Superior temporal gyrus (tissue), 1 donor: Measurements from ENCODE around the gene CD99L2.

Experiments used
- DNase-seq: peaks from one replicate; pipeline ENCODE4 v3.0.0-alpha.2; 2016; ENCODE audit errors: extremely low spot score

Gene CD99L2, protein sequence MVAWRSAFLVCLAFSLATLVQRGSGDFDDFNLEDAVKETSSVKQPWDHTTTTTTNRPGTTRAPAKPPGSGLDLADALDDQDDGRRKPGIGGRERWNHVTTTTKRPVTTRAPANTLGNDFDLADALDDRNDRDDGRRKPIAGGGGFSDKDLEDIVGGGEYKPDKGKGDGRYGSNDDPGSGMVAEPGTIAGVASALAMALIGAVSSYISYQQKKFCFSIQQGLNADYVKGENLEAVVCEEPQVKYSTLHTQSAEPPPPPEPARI

DNA sequence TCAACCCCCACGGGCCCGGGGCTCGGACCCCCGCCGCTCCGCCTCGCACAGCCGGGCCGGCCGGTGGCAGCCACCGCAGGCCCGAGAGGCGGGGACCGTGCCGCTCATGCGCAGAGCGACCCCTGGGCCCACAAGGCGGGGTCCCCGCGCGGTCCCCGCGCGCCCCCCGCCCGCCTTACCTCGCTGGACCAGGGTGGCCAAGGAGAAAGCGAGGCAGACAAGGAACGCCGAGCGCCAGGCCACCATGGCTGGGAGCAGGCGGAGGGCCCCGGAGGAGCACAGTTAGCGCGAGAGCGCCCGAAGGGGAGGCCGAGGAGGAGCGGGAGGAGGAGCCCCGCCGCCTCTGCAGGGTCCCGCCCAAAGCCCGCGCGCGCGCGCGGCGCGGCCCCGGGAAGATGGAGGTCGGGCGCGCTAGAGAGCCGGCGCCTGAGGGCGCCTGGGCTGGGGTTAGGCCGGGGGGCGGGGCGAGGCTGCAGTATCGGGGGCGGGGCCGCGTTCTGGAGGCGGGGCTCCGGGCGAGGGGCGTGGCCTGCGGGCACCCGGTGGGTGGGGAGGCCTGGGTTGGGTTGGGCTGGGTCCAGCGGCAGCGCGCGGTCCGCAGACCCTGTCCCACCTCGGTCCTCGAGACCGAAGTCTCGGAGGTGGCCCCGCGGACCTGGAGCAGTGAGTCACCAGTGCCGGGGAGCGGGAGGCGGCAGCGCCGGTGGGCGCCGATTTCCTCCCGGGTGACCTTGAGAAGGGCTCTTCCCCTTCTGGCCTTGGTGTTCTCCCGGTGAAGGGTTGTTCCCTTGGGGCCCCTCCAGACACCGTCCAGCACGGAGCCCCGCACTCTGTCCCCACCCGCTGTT, at the start of gene CD99L2:
CD99L2 (minus strand) TSS at position 326 of the 848 bp plus-strand sequence; CDS start at position 246, 80 bp downstream.
- DNase-seq, result peak; percentile 72

DNA sequence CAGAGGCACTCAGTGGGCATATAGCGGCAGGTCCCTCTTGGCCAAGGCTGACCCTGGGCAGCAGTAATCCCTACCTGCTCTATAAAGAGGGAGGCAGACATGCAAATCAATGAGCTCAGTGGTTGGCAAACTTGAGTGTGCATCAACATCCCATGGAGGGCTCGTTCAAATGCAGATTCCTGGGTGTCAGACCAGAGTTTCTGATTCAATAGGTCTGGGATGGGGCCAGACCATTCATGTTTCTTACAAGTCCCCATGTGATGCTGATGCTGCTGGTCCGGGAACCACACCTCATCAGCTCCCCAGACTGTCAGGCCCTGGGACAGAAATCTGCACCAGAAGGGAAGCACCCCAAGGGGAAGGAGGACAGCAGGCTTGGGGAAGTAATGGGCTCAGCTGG, 45.8 kb upstream of the CD99L2 start:
- DNase-seq, result no peak

DNA sequence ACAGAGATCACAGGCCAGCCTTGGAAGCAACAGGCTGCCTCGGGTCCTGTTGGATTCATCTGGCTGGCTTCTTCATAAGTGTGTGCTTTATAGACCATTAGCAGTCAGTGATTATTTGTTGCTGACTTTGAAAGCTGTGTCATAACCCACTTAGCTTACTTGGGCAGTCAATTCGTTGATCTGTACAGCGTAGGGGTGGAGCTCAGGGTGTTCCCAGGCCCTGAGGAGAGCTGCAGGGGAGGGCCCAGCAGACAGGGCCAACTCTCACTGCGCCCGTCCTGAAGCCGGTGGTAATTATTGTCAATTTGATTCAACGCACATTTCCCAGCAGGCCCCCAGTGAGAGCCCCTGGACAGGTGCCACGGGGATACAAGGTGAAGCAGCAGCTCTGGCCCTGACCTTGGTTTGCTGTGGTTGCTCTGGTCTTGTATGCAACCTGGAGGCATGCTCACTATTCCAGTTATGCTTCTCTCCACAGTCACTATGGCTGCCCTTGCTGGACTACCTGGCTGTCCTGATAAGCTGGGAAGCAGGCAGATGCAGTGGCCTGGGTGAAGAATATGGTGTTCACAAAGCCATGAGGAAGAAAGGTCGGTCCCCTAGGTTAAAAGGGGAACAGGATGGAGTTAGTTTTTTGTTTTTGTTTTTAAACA, 44.6 kb upstream of the CD99L2 start:
- DNase-seq, result no peak

DNA sequence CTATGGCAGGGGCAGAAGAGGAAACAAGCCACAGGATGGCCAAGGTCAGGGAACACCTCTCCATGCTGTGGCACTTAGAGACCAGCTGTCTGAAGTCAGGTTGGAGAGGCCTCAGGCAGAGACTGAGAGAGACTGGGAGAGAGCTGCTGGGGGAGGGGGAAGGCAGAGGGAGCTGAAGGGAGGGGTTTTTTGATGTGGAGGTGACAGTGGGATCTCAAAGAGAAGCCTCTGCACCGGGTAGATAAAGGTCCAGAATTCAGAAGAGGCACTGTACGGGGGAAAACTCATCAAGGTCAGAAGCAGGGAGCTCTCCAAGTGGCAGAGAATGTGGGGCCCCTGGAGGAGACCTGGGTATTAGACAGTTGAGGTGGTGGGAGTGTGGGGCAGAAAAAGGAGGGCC, 43.1 kb upstream of the CD99L2 start:
- DNase-seq, result no peak

DNA sequence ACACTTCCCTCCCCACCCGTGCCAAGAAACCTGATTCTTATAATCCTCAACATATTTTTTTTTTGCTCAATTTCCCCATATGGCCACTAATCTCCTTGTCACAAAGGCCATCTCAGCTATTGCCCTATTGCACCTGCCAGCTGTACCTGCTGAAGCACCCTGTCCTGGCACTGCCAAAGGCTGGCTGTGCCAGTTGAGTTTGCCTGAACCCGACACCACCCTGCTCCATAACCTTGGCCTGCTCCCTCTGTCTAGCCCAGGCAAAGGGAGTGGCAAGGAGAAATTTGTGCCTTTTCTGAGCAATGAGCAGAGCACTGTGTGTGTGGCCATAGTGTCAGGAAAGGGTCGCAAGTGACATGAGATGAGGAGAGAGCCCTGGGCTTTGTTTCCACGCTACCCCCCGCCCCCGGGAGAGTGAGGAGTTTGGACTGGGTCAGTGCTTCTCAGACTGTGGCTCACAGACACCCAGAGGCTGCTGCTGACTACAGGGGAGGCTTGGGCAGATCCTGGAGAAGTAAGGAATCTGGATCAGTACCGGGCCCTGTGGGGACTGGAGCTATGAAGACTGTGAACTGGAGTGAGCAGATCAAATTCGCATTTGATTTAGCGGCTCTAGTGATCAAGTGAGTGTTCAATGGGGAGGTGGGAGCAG, 42.5 kb upstream of the CD99L2 start:
- DNase-seq, result no peak

DNA sequence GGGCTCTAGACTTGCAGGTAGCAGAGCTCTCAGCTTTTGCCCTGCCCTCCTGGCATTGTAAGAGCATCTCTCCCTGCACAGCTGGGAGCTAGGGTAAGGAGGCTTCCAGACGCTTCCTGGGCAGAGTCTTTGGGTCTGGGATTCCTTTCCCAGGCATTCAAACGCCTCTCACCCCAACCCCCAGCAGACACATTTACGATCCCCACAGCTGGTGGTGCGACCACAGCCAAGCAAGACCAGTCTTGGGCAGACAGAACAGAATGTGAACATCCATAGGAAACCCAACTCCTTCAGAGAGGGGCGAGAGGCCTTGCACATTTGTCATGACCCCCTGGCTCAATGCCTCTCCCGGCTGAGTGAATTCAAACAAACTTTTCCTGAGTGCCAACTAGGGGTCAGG, 38.1 kb upstream of the CD99L2 start:
- no peak for DNase-seq

DNA sequence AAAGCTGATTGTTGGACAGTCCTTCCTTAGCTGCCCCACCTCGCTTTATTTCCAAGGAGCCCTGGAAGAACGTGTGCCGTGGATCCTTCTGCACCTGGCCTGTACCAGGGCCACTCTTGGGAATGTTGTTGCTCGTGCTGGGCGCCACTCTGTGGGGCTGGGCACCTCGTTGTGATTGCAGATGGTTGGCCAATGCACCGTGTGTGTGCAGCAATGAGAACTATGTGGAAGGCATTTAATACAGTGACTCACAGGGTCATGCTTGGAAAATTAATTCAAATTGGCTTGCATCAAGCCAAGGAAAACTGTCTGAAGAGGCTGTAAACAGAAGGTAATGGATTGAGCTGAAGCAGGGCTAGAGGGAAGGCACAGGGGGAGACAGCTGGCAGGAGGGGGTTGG, 37.0 kb upstream of the CD99L2 start:
- DNase-seq, result no peak

DNA sequence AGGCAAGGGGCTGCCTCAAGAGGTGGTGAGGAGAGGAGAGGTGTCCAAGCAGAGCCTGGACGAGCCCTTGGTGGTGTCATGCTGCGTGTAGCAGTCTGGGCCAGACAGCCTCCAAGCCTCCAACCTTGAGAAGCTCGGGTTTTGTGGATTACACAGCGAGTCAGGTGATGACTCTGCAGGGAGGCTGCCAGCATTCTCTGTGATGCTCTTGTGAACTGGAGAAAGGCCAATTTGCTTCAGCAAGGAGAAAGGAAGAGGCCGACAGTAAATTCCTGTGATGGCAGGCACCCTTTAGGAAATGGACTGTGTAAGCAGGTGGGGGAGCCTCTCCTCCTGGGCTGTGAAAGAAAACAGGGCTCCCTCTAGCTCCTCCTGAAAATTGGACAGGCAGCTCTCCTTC, 36.0 kb upstream of the CD99L2 start:
- DNase-seq, result peak; percentile 6

DNA sequence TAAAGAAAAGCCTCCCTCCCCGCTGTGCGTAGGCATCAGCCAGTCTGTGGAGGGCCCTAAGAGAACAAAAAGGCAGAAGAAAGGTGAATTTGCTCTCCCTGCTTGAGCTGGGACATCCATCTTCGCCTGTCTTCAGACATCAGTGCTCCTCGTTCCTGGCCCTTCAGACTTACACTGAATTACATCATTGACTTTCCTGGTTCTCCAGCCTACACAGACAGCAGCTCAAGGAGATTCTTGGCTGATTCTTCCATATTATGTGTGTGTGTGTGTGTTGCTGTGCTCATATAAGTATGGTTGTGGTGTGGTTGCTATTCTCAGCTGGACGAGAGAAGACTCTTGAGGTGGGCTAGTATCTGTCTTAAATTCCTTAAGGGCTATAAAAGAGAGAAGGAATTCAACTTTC, 35.5 kb upstream of the CD99L2 start:
- no peak for DNase-seq

DNA sequence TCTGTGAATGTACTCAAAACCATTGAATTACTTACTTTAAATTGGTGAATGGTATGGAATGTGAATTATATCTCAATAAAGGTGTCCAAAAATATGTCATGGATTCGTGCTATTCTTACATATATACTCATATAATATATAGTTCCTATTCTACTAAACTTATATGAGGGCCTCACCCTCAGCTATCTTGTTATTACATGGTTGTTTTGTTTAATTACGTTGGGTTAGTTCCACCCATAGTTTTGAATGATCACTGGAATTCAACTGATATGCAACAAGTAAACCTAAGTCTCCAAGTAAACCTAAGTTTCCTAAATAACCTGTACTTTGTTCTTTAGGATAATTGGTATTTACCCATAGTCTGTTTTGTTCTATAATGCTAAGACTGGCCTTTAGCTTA, 30.6 kb upstream of the CD99L2 start:
- no peak for DNase-seq

DNA sequence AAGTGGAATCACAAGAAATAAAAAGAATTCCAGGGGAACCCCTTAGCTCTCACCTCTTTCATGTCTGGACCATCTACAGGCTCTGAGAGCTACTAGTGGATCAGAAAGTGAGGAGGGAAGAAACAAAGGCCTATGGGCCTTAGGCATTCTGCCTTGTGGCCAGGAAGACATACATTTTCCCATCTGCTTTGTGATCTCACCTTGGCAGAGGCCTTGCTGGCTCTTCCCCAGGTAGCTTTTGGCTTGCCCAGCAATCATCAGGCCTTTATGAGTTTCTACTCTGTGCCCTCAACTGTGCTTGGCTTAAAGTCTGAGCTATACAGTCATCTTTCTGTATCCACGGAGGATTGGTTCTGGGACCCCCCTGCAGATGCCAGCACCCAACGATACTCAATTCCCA, 28.3 kb upstream of the CD99L2 start:
- no peak for DNase-seq

DNA sequence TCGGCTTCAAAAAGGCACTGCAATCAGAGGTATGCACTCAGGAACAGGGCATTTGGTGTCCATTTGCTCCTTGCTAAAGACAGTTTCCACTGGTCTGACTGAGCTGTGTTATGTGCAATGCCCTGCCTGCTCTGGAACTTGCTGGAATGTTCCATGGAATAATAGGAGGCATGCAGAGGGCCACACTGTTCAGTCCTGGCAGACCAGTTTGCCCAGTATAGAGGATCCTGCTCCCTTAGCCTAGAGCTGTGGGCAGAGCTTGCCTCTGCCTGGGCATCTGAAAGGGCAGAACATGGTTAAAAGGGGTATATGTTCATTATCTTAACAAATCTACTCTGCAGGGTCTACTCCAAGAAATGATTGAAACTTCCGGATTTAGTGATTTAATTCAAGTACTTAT, 27.8 kb upstream of the CD99L2 start:
- DNase-seq, result no peak

DNA sequence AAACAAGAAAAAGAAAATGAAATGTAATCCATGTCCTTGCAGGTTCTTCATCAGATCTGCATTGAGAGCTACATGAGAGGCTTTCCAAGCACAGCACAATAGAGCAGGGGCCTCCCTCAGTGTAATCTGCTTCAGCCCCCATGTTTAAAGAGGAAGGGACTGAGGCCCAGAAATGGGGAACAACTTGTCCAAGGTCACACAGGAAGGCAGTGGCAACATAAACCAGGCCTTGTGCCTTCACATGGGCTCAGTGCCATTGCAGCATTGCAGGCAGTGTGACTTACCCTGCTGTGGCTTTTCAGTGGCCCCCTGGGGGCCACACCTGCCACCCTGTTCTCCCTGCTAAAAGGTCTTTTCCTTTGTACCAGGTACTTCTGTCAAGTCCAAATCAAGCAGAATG, 20.9 kb upstream of the CD99L2 start:
- DNase-seq, result no peak

DNA sequence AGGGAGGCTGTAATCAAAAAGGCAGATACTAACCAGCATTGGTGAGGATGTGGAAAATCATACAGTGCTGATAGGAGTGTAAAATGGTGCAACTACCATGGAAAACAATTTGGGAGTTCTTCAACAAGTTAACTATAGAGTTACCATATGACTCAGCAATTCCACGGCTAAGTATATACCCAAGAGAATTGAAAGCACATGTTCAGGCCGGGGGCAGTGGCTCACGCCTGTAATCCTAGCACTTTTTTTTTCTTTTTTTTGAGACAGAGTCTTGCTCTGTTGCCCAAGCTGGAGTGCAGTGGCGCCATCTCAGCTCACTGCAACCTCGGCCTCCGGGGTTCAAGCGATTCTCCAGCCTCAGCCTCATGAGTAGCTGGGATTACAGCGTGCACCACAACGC, 15.0 kb upstream of the CD99L2 start:
- no peak for DNase-seq

DNA sequence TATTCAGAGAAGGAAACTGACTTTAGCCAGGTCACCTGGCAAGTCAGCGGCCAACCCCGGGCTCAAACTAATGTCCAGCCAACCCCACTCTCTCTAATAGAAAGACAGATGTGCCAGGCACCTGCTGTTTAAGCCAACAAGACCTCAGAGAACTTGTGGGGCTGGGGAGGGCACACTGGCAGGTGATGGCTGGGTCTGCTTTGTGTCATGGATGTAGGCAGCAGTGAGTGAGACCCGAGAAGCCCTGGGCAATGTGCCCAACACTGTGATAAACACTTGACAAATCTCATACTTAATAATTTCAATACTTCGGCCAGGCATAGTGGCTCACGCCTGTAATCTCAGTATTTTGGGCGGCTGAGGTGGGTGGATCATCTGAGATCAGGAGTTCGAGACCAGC, 9.0 kb upstream of the CD99L2 start:
- no peak for DNase-seq

DNA sequence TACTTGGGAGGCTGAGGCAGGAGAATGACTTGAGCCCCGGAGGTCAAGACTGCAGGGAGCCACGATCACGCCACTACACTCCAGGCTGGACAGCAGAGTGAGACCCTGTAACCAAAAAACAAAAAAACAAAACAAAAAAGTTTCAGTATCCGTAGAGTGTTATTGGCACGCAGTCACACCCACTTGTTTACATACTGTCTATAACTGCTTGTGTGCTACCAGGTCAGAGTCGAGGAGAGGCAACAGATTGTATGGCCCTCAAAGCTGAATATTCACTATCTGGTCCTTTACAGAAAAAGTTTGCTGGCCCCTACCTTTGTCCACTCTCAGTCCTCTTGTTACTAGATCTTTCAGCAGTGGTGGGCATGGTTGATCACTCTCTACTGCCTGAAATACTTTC, 8.2 kb upstream of the CD99L2 start:
- no peak for DNase-seq

DNA sequence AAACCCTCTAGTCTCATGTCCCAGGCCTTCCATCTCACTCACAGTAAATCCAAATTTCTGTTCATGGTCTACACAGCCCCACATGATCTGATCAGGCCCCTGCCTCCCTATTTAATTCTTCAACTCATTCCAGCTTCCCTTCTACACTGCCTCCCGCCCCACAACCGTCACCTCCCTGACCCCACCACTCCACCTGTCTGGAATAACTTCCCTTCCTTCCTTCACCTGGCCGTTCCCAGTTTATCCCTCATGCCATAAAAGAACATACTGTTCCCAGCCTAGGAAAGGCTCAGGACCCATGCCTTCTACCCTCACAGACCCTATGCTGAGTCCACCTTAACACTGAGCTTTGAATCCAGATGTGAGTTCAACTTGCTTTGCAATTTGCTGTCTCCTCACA, 6.8 kb upstream of the CD99L2 start:
- DNase-seq, result no peak

DNA sequence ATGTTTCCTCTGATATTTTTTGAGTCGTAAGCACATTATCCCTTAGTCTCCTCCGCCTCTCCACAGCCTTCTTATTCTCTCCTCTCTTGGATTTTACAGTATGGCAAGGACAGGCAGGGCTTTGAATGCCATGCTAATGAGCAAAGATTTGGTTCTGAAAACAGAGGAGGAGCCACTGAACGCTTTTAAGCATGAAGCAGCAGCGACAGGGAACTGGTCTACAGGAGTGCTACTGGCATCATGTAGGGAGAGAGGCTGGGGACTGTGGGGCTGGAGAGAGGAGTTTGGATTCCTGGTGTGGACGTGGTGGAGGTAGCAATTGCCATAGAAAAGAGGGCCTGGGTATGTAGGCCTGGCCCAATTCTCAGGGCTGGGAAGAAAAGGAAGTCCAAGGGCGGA, 4.6 kb upstream of the CD99L2 start:
- no peak for DNase-seq

DNA sequence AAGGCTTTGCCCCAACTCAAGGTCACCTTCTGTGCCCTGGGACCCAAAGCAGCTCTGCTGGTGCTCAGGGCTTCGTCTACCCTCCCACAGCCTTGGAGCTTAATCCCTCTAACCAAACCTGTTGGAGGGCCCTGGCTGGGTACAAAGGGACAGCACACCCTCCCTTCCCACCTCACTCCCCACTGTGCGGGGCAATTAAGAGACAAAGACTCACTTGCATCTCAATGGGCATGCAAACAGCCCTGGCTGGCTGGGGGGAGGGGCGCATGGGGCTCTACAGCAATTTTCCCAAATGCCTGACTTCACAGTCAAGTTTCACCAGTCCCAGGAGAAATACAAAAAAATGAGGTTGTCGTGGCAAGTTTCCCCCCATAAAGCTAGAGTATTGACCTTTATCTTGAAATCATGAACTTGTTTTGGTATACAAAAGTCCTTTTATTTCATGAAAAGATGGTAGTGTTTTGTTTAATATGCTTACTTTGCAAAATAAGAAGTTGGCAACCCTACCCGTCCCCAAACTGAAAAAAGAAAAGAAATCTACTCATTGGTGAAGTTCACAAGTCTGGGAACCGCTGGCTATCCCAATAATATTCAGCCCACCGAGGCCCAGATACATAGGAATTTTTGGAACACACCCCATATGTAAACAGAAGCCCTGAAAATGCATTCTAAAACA, 4.1 kb upstream of the CD99L2 start:
- DNase-seq, result no peak

DNA sequence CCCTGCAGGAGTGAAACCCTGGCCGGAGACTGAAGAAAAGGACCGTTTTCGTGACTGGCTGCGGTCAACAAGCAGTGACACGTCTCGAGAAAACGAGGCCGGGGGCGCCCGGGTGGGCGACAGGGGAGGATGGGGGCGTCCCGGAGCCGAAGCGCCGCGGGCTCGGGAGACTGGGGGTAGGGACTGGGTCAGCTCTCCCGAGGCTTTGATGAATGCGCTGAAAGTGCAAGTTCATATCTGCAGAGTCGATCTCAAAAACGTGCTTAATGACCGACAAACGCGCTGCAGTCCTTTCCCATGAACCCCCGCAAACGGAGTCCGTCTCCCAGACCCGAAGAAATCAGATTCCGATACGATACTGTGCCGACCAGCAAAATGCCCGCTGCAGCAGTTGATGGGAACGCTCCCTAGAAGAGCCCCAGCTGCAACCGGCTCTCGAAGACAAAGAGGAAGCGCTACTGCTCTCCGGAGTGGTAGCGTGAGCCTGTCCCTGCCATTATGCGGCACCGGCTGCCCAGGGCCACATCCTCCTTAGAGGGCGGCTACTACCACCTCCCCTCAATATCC, 806 bp upstream of the CD99L2 start:
- DNase-seq, result peak; percentile 51
